ENCODE measurements around the gene GGA1. TPM values are rescaled to one million over a fixed set of nuclear protein-coding genes. Genes with fewer than 3 reads are reported as not detected.

Gene GGA1
- total and polyA plus RNA-seq, 9 of the 15 experiments (the other 6 are each of a cell fraction or from before 2014, with no cell fraction given) = 1.5 to 69.5 (median 31.6) TPM

GRCh38 chr22:37633625-37634416 is 25.2 kb downstream of the GGA1 start (continued):
- peak in 1 of 3 experiments; percentile 26 for TF ChIP-seq YY1 (IDR thresholded peaks at IDR 0.05; ENCODE audit: borderline replicate concordance in 1 of 3, control insufficient read depth in 1 of 3, extremely low read depth in 1 of 3, insufficient read depth in 3 of 3, insufficient read length in 1 of 3, insufficient replicate concordance in 2 of 3, low read depth in 1 of 3, low read length in 2 of 3)
- peak; percentile 41; the same call in 1 of the 2 replicates for TF ChIP-seq PKNOX1 (IDR thresholded peaks at IDR 0.05)
- TF ChIP-seq CXXC5 (CRISPR knock-in tag; IDR thresholded peaks at IDR 0.05) = 0 out of 2 replicates have a peak, but pooled peaks have one; percentile 13
- no peak for TF ChIP-seq PURB (CRISPR knock-in tag; IDR thresholded peaks at IDR 0.05; ENCODE audit: low read depth)
- TF ChIP-seq ELF2 (CRISPR knock-in tag; IDR thresholded peaks at IDR 0.05) = peak; percentile 24; the same call in 1 of the 2 replicates
- TF ChIP-seq HMGN3 (IDR thresholded peaks at IDR 0.05; ENCODE audit: borderline replicate concordance, extremely low read depth, insufficient read length, low read depth, low read length) = peak; percentile 47
- TF ChIP-seq EGR1 (conservative IDR thresholded peaks at IDR 0.05) = peak; percentile 62
- no peak for TF ChIP-seq MBD2 (IDR thresholded peaks at IDR 0.05; ENCODE audit: borderline replicate concordance, low read depth)
- TF ChIP-seq ZNF785 (CRISPR knock-in tag; IDR thresholded peaks at IDR 0.05) = no peak
- TF ChIP-seq SAFB (IDR thresholded peaks at IDR 0.05; ENCODE audit: borderline replicate concordance, low read depth, low read length) = no peak
- TF ChIP-seq ZNF143 (CRISPR knock-in tag; IDR thresholded peaks at IDR 0.05) = no peak
- TF ChIP-seq NCOR1 (IDR thresholded peaks at IDR 0.05) = peak; percentile 33; the same call in 1 of the 2 replicates
- TF ChIP-seq ZNF140 (CRISPR knock-in tag; IDR thresholded peaks at IDR 0.05) = no peak
- no peak for TF ChIP-seq UBTF (IDR thresholded peaks at IDR 0.05; ENCODE audit: borderline replicate concordance in 1 of 2, low read depth in 2 of 2, low read length in 2 of 2)
- 0 out of 2 replicates have a peak, but pooled peaks have one; percentile 2 for TF ChIP-seq JUN (IDR thresholded peaks at IDR 0.05; ENCODE audit: borderline replicate concordance, low read depth, low read length)
- no peak for TF ChIP-seq JUN (CRISPR knock-in tag; IDR thresholded peaks at IDR 0.05; ENCODE audit: borderline replicate concordance)
- TF ChIP-seq RFX1 (IDR thresholded peaks at IDR 0.05) = no peak
- TF ChIP-seq VEZF1 (CRISPR knock-in tag; IDR thresholded peaks at IDR 0.05) = peak; percentile 72
- TF ChIP-seq HOXB6 (CRISPR knock-in tag; IDR thresholded peaks at IDR 0.05; ENCODE audit: borderline replicate concordance) = no peak
- TF ChIP-seq IRF1 (CRISPR knock-in tag; IDR thresholded peaks at IDR 0.05; ENCODE audit: borderline replicate concordance) = no peak
- TF ChIP-seq KDM2B (CRISPR knock-in tag; IDR thresholded peaks at IDR 0.05) = no peak
- no peak for TF ChIP-seq NR2F6 (CRISPR knock-in tag; IDR thresholded peaks at IDR 0.05)

Measured in K562 (cell line).